Small intestine (tissue), 7 donors: ENCODE measurements around the gene CDC42EP5. TPM values are rescaled to one million over a fixed set of nuclear protein-coding genes. Genes with fewer than 3 reads are reported as not detected.
"Not testable (repeated sequence)": the region's sequence is repeated elsewhere in the genome, so short reads cannot be mapped to it uniquely, and the experiment has no call there.

Experiments used
- DNase-seq, 2 donors: peaks; one replicate each; pipeline versions ENCODE4 v3.0.0 to v3.0.0-alpha.2; 2013
- FAIRE-seq: peaks from 2 replicates; lab custom pipeline; 2012; peaks lifted over from hg19 to GRCh38; lab: Jason Lieb, UNC
- H3K27ac ChIP-seq, 3 donors: one replicate each; pipeline ENCODE4 v1.5.1; 2013; ENCODE audit warnings: low read length in 2 of 3, mild to moderate bottlenecking in 2 of 3, control low read depth in 1 of 3, inconsistent platforms in 1 of 3, low read depth in 1 of 3, moderate library complexity in 1 of 3
- H3K27me3 ChIP-seq, 3 donors: one replicate each; pipeline ENCODE4 v1.6.1; 2013; ENCODE audit warnings: low read length in 3 of 3, inconsistent platforms in 1 of 3; ENCODE audit not compliant: control insufficient read depth in 3 of 3, insufficient read depth in 3 of 3
- H3K36me3 ChIP-seq, 3 donors: one replicate each; pipeline ENCODE4 v1.6.1; 2013; ENCODE audit warnings: low read length in 3 of 3, inconsistent platforms in 1 of 3, low read depth in 1 of 3, mild to moderate bottlenecking in 1 of 3, moderate library complexity in 1 of 3; ENCODE audit not compliant: control insufficient read depth in 3 of 3, insufficient read depth in 2 of 3
- H3K4me1 ChIP-seq, 3 donors: one replicate each; pipeline ENCODE4 v1.6.1; 2013; ENCODE audit warnings: low read length in 2 of 3, inconsistent platforms in 1 of 3, low read depth in 1 of 3, mild to moderate bottlenecking in 1 of 3, moderate library complexity in 1 of 3; ENCODE audit not compliant: control insufficient read depth in 3 of 3, insufficient read depth in 2 of 3
- H3K4me3 ChIP-seq, 3 donors: one replicate each; pipeline ENCODE4 v1.5.1; 2013; ENCODE audit warnings: low read length in 3 of 3, control low read depth in 1 of 3, inconsistent platforms in 1 of 3, low read depth in 1 of 3, mild to moderate bottlenecking in 1 of 3, moderate library complexity in 1 of 3
- H3K9me3 ChIP-seq, 2 donors: one replicate each; pipeline ENCODE4 v1.6.1; 2013; ENCODE audit warnings: low read depth in 1 of 2, low read length in 1 of 2; ENCODE audit not compliant: control insufficient read depth in 2 of 2, insufficient read depth in 1 of 2
- WGBS, 3 donors: extraction: QIAGEN DNeasy Blood & Tissue Kit; methylation state at CpG; one replicate each; pipeline ENCODE4 v1.1.7; 2013; 5-methylcytosine and 5-hydroxymethylcytosine counted together
- polyA plus RNA-seq, 4 donors: library from polyadenylated mRNA; stranded (reverse) in 3 of 4; unstranded in 1 of 4; fragments of 200-250 nt in 3 of 4; fragments of 120-200 nt in 1 of 4; gene quantifications; one replicate each; pipeline versions ENCODE4 v1.2.1 to v1.2.3, GENCODE V29; 2013
- donor health status: healthy with polysubstance abuse.
- donor health status: control.
- donor health status: control.
- donor health status: Bipolar disorder and iron deficiency.
- donor health status: healthy.

CDC42EP5 gene
- polyA plus RNA-seq, 4 donors, result 131 to 215 (median 163) TPM

DNA sequence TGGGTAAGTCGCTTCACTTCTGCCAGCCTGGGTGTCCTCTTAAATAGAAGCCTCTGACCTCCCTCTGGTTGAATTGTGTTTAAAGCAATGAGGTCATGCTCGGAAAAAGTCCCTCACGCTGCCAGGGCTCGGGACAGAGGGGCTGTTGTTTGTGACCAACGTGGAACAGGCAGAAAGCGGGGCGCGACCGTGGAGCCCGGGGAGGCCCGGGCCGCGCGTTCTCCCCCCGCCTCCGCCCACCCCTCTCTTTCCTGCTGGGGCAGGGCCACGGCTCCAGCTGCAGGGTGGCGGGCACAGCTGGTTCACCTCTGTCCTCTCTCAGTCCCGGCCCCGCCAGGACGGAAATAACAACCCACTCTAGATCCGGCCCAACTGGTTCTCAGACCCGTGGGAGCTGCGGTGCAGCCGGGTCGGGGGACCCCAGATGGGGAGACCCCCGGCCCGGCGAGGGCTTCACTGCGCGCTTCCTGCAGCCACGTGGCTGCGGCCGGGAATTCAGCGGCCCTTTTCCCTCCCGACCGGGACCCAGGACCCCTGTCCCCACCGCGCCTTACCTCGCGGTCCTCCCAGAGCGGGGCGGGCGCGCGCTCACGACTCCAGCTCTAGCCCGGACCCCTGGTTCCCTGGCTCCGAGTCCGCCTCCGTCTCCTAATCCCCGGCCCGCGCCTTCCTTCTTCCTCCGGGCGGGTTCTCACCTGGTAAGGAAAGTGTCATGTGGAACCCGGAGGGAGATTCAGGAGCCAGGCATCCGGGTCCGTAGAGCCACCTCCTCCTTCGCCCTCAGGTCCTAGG lies 1.9 kb downstream of the CDC42EP5 start:
- FAIRE-seq (no peak), DNase-seq (peak; percentile 58 to 71)
- H3K4me1 ChIP-seq, result peaks cover 0 to 51% (median 3%) of the 10 kb centered on the region in 3 donors
- peak overlapping the region; percentile 76 to 99 (median 94) for H3K27ac ChIP-seq
- H3K9me3 ChIP-seq, result no peaks in the 10 kb centered on the region
- H3K36me3 ChIP-seq, result peaks cover 0 to 32% (median 0%) of the 10 kb centered on the region in 3 donors
- WGBS, 3 donors, result 2% methylated on average over 55 to 60 of the region's 60 CpGs
- H3K27me3 ChIP-seq, result no peaks in the 10 kb centered on the region
- H3K4me3 ChIP-seq, result peak overlapping the region; percentile 61 to 88 (median 65)

DNA sequence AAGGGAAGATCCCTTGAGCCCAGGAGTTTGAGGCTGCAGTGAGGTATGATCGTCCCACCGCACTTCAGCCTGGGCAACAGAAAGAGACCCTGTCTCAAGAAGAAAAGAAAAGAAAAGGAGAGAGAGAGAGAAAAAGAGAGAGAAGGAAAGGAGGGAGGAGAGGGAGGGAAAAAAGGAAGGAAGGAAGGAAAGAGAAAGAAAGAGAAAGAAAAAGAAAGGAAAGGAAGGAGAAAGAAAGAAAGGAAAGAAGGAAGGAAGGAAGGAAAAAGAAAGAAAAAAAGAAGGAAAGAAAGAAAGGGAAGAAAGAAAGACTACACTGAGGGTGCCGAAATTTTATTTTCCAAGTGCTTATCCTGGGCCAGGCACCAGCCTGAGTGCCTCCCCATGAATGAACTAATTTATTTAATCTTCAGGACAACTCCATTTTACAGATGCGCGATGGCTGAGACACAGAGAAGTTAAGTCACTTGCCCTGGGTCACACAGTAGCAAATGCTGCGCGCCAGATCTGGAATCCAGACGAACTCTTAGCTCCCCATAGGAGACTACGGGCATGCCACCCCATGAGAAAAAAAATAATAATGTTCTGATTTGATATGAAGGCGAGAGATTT lies 2.7 kb downstream of the CDC42EP5 start:
- H3K27me3 ChIP-seq, result no peaks in the 10 kb centered on the region
- H3K4me1 ChIP-seq, result peaks cover 0 to 60% (median 3%) of the 10 kb centered on the region in 3 donors
- H3K36me3 ChIP-seq, result peaks cover 0 to 40% (median 0%) of the 10 kb centered on the region in 3 donors
- 19 to 59% (median 42%) methylated on average over 10 of the region's 10 CpGs for WGBS, 3 donors
- H3K9me3 ChIP-seq, result peaks cover 0 to 2% of the 10 kb centered on the region in 2 donors
- peak overlapping the region; percentile 76 to 99 (median 94) for H3K27ac ChIP-seq
- DNase-seq (peak in 1 of 2 donors; percentile 49), FAIRE-seq (no peak)
- H3K4me3 ChIP-seq, result peak overlapping the region in 2 of 3 donors; percentile 65 to 88

DNA sequence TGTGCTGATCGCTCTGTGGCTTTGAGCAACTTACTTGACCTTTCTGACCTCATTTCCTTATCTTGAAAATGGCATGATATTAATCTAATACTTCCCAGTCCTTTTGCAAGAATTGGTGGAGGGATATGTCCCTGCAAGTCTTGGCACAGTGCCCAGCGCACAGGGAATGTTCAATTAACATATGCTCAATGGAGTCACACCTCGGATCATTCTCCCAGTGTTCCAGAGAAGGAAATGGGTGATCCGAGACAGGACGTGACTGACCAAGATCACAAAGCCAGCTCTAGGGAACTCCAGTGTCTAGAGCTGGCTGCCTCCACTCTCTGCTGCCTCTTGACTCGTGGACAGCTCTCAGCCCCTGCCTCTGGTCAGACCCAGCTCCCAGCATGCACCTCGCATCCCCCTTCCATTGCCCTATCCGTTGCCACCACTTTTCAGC lies 3.6 kb downstream of the CDC42EP5 start:
- H3K4me3 ChIP-seq, result no peak overlapping the region
- H3K36me3 ChIP-seq, result peaks cover 0 to 43% (median 0%) of the 10 kb centered on the region in 3 donors
- peaks cover 0 to 63% (median 3%) of the 10 kb centered on the region in 3 donors for H3K4me1 ChIP-seq
- 15 to 47% (median 28%) methylated on average over 8 of the region's 8 CpGs for WGBS, 3 donors
- peak overlapping the region; percentile 76 to 99 (median 91) for H3K27ac ChIP-seq
- DNase-seq (peak; percentile 44 to 96), FAIRE-seq (no peak)
- no peaks in the 10 kb centered on the region for H3K27me3 ChIP-seq
- H3K9me3 ChIP-seq, result peaks cover 0 to 3% of the 10 kb centered on the region in 2 donors

GRCh38 chr19:54466110-54466480 lies 7.0 kb downstream of the CDC42EP5 start:
- peaks cover 0 to 74% (median 0%) of the 10 kb centered on the region in 3 donors for H3K4me1 ChIP-seq
- FAIRE-seq, H3K9me3 ChIP-seq, DNase-seq, H3K4me3 ChIP-seq, H3K27me3 ChIP-seq: not testable (repeated sequence)
- peak overlapping the region; percentile 93 to 99 (median 99) for H3K27ac ChIP-seq
- WGBS, 3 donors, result 89 to 93% (median 90%) methylated on average over 14 of the region's 14 CpGs
- peaks cover 0 to 57% (median 2%) of the 10 kb centered on the region in 3 donors for H3K36me3 ChIP-seq

- Histone ChIP-seq H3K27me3 (no peaks in the 10 kb centered on the region), H3K4me3 (peak overlapping the region in 1 of 3 donors; percentile 73), H3K36me3 (peaks cover 2 to 58% (median 7%) of the 10 kb centered on the region in 3 donors), H3K27ac (peak overlapping the region; percentile 93 to 99 (median 99)), H3K4me1 (peaks cover 0 to 71% (median 0%) of the 10 kb centered on the region in 3 donors), H3K9me3 (peaks cover 0 to 3% of the 10 kb centered on the region in 2 donors)
- no peak for DNase-seq
- WGBS, 3 donors, result 81 to 89% (median 85%) methylated on average over 41 to 49 of the region's 49 CpGs
- no peak for FAIRE-seq
These were observed 7.5 kb downstream of the CDC42EP5 start for GRCh38 chr19:54465426-54466109.

DNA sequence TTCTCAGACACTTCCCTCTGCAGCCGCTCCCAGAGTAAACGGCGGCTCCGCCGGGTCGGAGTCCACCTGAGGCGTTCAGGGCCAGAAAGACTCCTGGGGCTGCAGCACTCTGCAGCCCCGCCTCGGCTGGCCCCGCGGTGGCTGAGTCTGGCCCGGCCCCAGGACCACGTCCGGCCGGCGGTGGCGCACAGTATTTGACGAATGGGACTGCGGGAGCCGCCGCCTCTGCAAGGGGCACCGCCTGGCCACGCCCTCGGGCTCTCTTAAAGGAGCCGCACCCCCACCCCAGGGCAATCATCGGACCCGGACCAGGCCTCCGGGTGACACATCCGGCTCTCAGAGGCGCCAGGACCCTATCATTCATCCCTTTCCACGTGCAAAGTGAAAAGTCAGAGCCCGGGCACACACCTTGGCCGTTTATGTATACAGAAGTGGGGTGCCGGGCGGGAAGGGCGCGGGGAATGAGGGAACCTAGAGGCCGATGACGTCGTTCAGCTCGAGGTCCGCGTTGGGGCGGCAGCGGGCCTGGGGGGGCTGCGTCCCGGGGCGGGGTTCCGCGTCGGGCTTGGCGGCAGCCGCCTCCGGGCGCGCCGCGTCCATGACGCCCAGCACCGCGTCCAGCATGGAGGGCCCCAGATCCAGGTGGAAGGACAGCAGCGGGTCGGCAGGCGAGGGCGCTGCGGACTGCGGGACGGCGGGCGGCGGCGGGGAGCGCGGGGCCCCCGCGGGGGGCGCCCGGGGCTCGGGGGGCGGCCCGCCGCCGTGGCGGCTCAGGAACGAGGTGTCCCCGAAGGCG lies 8.3 kb downstream of the CDC42EP5 start:
- H3K4me1 ChIP-seq, result peaks cover 0 to 64% (median 0%) of the 10 kb centered on the region in 3 donors
- FAIRE-seq (no peak), DNase-seq (peak; percentile 95 to 96)
- H3K27ac ChIP-seq, result peak overlapping the region; percentile 93 to 99 (median 99)
- no peaks in the 10 kb centered on the region for H3K27me3 ChIP-seq
- H3K4me3 ChIP-seq, result peak overlapping the region; percentile 36 to 73 (median 58)
- WGBS, 3 donors, result 7 to 13% (median 11%) methylated on average over 58 to 87 of the region's 87 CpGs
- peaks cover 0 to 3% of the 10 kb centered on the region in 2 donors for H3K9me3 ChIP-seq
- peaks cover 3 to 59% (median 7%) of the 10 kb centered on the region in 3 donors for H3K36me3 ChIP-seq

DNA sequence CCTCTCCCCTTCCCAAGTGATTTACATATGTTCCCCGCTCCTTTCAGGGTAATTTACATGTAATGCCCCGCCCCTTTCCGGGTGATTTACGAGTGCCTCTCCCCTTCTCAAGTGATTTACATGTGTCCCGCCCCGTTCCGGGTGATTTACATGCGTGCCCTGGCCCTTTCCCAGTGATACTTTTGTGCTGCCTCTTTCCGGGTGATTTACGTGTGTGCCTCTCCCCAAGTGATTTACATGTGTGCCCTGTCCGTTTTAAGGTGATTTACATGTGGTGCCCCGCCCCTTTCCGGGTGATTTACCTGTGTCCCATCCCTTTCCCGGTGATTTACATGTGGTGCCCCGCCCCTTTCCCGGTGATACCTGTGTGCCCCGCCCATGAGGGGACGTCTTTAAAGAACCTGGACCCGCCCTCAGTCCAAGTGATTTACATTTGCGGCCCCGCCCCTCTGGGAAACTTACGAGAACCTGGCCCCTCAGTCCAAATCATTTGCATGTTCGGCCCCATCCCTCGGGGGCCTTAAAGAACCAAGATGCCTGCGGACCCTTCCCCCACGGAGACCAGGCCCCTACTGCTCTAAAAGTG lies 9.0 kb downstream of the CDC42EP5 start:
- DNase-seq (peak; percentile 98 to 100), FAIRE-seq (peak; percentile 44)
- Histone ChIP-seq H3K4me1 (peaks cover 0 to 57% (median 0%) of the 10 kb centered on the region in 3 donors), H3K9me3 (peaks cover 0 to 3% of the 10 kb centered on the region in 2 donors), H3K4me3 (peak overlapping the region; percentile 36 to 73 (median 58)), H3K36me3 (peaks cover 3 to 61% (median 11%) of the 10 kb centered on the region in 3 donors), H3K27me3 (no peaks in the 10 kb centered on the region), H3K27ac (peak overlapping the region; percentile 93 to 99 (median 99))
- WGBS, 3 donors, result 0 to 1% (median 0%) methylated on average over 26 of the region's 26 CpGs
